ENCODE measurements around the gene NAGA. TPM values are rescaled to one million over a fixed set of nuclear protein-coding genes. Genes with fewer than 3 reads are reported as not detected.
"Not testable (repeated sequence)": the region's sequence is repeated elsewhere in the genome, so short reads cannot be mapped to it uniquely, and the experiment has no call there.

The NAGA gene
- 10.0 TPM for total RNA-seq

- DNase-seq, result peak; percentile 97
These were observed at the start of gene NAGA for GRCh38 chr22:42070517-42071422. NAGA (minus strand) TSS chr22:42070812; CDS start chr22:42070297, 515 bp downstream.

- DNase-seq, result no peak
These were observed 46.3 kb upstream of the NAGA start for GRCh38 chr22:42116848-42117424.

GRCh38 chr22:42115420-42115830 is 44.8 kb upstream of the NAGA start:
- DNase-seq, result not testable (repeated sequence)

- DNase-seq, result no peak
These were observed 44.1 kb upstream of the NAGA start for GRCh38 chr22:42114721-42115120.

- DNase-seq, result not testable (repeated sequence)
These were observed 42.2 kb upstream of the NAGA start for GRCh38 chr22:42112793-42113192.

- DNase-seq, result no peak
These were observed 41.2 kb upstream of the NAGA start for GRCh38 chr22:42111798-42112197.

GRCh38 chr22:42108848-42109247 is 38.2 kb upstream of the NAGA start:
- DNase-seq, result no peak

- DNase-seq, result not testable (repeated sequence)
These were observed 33.8 kb upstream of the NAGA start for GRCh38 chr22:42104332-42104860.

GRCh38 chr22:42101199-42101598 is 30.6 kb upstream of the NAGA start:
- no peak for DNase-seq

- DNase-seq, result no peak
These were observed 20.8 kb upstream of the NAGA start for GRCh38 chr22:42091455-42091782.

GRCh38 chr22:42090596-42091454 is 20.2 kb upstream of the NAGA start, which contains the start of gene NDUFA6:
NDUFA6 (minus strand) TSS chr22:42090772; CDS start chr22:42090744, 28 bp downstream.
- peak; percentile 99 for DNase-seq

GRCh38 chr22:42086051-42086450 is 15.4 kb upstream of the NAGA start:
- no peak for DNase-seq

- DNase-seq, result no peak
These were observed 14.3 kb upstream of the NAGA start for GRCh38 chr22:42084874-42085273.

- DNase-seq, result no peak
These were observed 12.5 kb upstream of the NAGA start for GRCh38 chr22:42083119-42083518.

GRCh38 chr22:42080287-42080686 is 9.7 kb upstream of the NAGA start:
- peak; percentile 7 for DNase-seq

GRCh38 chr22:42079319-42080251 is 9.0 kb upstream of the NAGA start, which contains the start of gene SMDT1:
SMDT1 (plus strand) TSS chr22:42079700; CDS start chr22:42079769, 69 bp downstream.
- DNase-seq, result peak; percentile 99

- no peak for DNase-seq
These were observed 8.1 kb upstream of the NAGA start for GRCh38 chr22:42078469-42079318.

GRCh38 chr22:42077486-42078125 is 7.0 kb upstream of the NAGA start:
- DNase-seq, result no peak

- DNase-seq, result no peak
These were observed 6.3 kb upstream of the NAGA start for GRCh38 chr22:42076764-42077485.

All from occipital lobe (tissue), 2 donors.